Measurements from ENCODE around the gene CLDND2.

Gene CLDND2

DNA sequence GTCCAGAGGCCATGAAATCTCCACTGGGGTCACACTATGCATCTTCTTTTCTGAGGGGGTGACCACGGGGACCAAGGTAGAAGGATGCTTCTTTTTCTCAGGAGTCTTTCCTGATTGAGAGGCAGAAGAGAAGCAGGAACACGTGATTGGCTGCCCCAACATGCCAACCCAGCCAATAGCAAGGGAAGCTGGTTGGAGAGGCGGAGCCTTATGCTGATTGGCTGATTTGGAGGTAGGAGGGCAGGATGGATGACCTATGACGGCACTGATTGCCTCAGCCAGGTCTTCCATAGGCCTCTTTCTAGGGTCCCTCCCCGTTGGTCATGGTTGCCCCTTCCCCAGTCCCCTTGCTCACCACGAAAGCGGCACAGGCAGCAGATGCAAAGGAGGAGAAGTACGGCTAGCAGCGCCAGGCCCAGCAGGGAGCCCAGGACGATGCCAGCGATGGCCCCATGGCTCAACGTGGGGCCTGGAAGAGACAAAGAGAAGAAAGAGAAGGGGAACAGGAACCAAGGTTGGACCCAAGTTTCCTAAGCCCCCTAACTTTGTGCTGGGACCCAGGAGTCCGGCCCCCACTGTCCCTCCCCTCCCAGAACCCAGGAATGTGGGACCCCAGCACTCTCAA is 34.9 kb downstream of the CLDND2 start:
- Histone ChIP-seq H3K9me3 (ENCODE audit: control insufficient read depth, insufficient read depth, low read depth, low read length) (no peaks in the 10 kb centered on the region), H3K4me1 (ENCODE audit: control insufficient read depth, insufficient read depth, low read length) (no peaks in the 10 kb centered on the region), H3K4me3 (ENCODE audit: low read depth, low read length) (no peak overlapping the region), H3K27ac (ENCODE audit: extremely low read depth, low read depth, low read length) (no peak overlapping the region), H3K36me3 (ENCODE audit: control insufficient read depth in 2 of 2, insufficient read depth in 1 of 2, low read length in 2 of 2) (no peaks in the 10 kb centered on the region)
- ChIA-PET POLR2A (interaction anchor here (2.0 kb wide), 1 partner anchor 34 kb away, joined by 4 read pairs; no protein-coding TSS in a partner anchor), CTCF (interaction anchor here (0.6 to 1.4 kb wide), 2 partner anchors 73 to 140 kb away, joined by 5 read pairs; no protein-coding TSS in a partner anchor)
- TF ChIP-seq SP2 (tag by site-specific recombination; IDR thresholded peaks at IDR 0.05) (0 out of 2 replicates have a peak, but pooled peaks have one; percentile 19), ZNF366 (tag by site-specific recombination; conservative IDR thresholded peaks at IDR 0.05) (no peak)

DNA sequence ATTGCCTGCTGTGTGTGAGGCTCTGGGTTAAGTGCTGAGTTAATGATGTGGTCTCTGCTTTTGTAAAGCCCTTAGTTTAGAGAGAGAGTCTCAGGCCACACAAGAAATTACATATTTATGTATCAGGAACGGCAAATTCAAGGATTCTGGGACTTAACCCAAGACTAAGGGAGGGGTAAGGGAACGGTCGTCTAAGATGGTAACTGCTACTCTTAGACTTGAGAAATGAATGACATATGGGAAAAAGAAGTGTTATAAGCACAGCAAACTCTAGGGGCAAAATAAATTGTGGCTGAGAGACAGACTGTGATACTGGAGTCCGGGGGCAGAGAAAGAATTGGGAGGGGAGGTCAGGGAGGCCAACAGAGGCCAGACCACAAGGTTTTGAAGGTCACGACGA is 37.1 kb downstream of the CLDND2 start:
- H3K27ac ChIP-seq (ENCODE audit: extremely low read depth, low read depth, low read length): no peak overlapping the region
- TF ChIP-seq ZNF623 (tag by site-specific recombination; IDR thresholded peaks at IDR 0.05) (no peak), ZXDB (tag by site-specific recombination; IDR thresholded peaks at IDR 0.05) (no peak), REPIN1 (tag by site-specific recombination; IDR thresholded peaks at IDR 0.05; ENCODE audit: low read depth) (no peak), WT1 (tag by site-specific recombination; IDR thresholded peaks at IDR 0.05) (no peak), ZNF488 (tag by site-specific recombination; IDR thresholded peaks at IDR 0.05) (no peak), TCF7L2 (IDR thresholded peaks at IDR 0.05; ENCODE audit: borderline replicate concordance, low read depth, low read length) (no peak), SP3 (tag by site-specific recombination; IDR thresholded peaks at IDR 0.05) (no peak)
- TF ChIP-seq, protein P1, sequence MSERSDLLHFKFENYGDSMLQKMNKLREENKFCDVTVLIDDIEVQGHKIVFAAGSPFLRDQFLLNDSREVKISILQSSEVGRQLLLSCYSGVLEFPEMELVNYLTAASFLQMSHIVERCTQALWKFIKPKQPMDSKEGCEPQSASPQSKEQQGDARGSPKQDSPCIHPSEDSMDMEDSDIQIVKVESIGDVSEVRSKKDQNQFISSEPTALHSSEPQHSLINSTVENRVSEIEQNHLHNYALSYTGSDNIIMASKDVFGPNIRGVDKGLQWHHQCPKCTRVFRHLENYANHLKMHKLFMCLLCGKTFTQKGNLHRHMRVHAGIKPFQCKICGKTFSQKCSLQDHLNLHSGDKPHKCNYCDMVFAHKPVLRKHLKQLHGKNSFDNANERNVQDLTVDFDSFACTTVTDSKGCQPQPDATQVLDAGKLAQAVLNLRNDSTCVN (tag by site-specific recombination; optimal IDR thresholded peaks at IDR 0.05): no peak
- POLR2A ChIA-PET: no interaction called here
- H3K9me3 ChIP-seq (ENCODE audit: control insufficient read depth, insufficient read depth, low read depth, low read length): no peaks in the 10 kb centered on the region
- CTCF ChIA-PET: interaction anchor here (0.5 to 1.2 kb wide), 5 partner anchors 8 to 1095 kb away, joined by 3 to 4 read pairs (median 3); no protein-coding TSS in a partner anchor
- H3K4me3 ChIP-seq (ENCODE audit: low read depth, low read length): no peak overlapping the region
- no peaks in the 10 kb centered on the region for H3K4me1 ChIP-seq (ENCODE audit: control insufficient read depth, insufficient read depth, low read length)
- no peaks in the 10 kb centered on the region for H3K36me3 ChIP-seq (ENCODE audit: control insufficient read depth in 2 of 2, insufficient read depth in 1 of 2, low read length in 2 of 2)

DNA sequence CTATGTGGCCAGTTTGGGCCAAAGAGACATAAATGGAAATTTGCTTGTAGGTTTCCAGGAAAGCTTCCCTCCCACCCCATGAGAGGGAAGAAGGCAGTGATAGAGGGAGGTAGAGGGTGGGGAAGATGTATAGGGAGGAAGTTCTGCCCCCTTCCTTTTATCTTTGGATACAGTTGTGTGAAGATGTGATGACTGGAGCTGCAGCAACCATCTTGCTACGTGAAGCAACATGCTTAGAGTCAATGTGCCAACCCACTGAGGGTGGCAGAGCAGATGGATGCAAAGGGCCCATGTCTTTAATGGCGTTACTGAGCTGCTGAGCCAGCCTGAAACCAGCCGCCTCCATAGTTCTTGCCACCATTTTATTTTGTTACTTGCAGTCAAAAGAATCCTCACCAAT is 37.6 kb downstream of the CLDND2 start:
- ChIA-PET POLR2A (interaction anchor here (0.6 to 1.0 kb wide), 2 partner anchors 8 to 1477 kb away, joined by 3 to 4 read pairs; no protein-coding TSS in a partner anchor), CTCF (interaction anchor here (0.6 to 1.2 kb wide), 3 partner anchors 8 to 48 kb away, joined by 3 to 4 read pairs (median 3); no protein-coding TSS in a partner anchor)
- Histone ChIP-seq H3K36me3 (ENCODE audit: control insufficient read depth in 2 of 2, insufficient read depth in 1 of 2, low read length in 2 of 2) (no peaks in the 10 kb centered on the region), H3K27ac (ENCODE audit: extremely low read depth, low read depth, low read length) (no peak overlapping the region), H3K4me1 (ENCODE audit: control insufficient read depth, insufficient read depth, low read length) (no peaks in the 10 kb centered on the region), H3K9me3 (ENCODE audit: control insufficient read depth, insufficient read depth, low read depth, low read length) (no peaks in the 10 kb centered on the region), H3K4me3 (ENCODE audit: low read depth, low read length) (no peak overlapping the region)
- no peak for TF ChIP-seq ZBTB49 (tag by site-specific recombination; IDR thresholded peaks at IDR 0.05; ENCODE audit: low read depth)

DNA sequence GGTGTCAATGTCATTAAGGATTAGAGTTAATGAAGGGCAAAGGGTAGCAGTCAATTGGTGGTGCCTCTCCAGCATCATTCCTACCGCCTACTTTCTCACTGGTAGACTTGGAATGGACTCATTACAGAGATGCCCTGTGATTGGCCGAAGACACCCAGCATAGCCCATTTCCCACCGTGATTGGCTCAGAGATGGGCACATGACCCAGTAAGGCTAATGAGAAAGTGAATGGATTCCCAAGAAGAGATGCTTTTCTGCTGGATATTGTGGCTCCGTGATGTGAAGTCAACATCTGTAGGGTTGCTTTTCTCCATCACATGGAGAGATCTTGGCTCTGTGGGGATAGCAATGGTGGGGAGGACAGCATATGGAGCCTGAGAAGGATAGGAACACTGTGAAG is 38.4 kb downstream of the CLDND2 start:
- Histone ChIP-seq H3K36me3 (ENCODE audit: control insufficient read depth in 2 of 2, insufficient read depth in 1 of 2, low read length in 2 of 2) (no peaks in the 10 kb centered on the region), H3K27ac (ENCODE audit: extremely low read depth, low read depth, low read length) (no peak overlapping the region), H3K4me3 (ENCODE audit: low read depth, low read length) (no peak overlapping the region), H3K9me3 (ENCODE audit: control insufficient read depth, insufficient read depth, low read depth, low read length) (no peaks in the 10 kb centered on the region), H3K4me1 (ENCODE audit: control insufficient read depth, insufficient read depth, low read length) (no peaks in the 10 kb centered on the region)
- CTCF ChIA-PET: interaction anchor here (1.2 kb wide), 1 partner anchor 15 kb away, joined by 4 read pairs; no protein-coding TSS in a partner anchor
- POLR2A ChIA-PET: interaction anchor here (0.6 to 1.0 kb wide), 2 partner anchors 9 to 1478 kb away, joined by 3 to 4 read pairs; no protein-coding TSS in a partner anchor
- no peak for TF ChIP-seq ZNF423 (tag by site-specific recombination; IDR thresholded peaks at IDR 0.05)
- TF ChIP-seq, protein P2, sequence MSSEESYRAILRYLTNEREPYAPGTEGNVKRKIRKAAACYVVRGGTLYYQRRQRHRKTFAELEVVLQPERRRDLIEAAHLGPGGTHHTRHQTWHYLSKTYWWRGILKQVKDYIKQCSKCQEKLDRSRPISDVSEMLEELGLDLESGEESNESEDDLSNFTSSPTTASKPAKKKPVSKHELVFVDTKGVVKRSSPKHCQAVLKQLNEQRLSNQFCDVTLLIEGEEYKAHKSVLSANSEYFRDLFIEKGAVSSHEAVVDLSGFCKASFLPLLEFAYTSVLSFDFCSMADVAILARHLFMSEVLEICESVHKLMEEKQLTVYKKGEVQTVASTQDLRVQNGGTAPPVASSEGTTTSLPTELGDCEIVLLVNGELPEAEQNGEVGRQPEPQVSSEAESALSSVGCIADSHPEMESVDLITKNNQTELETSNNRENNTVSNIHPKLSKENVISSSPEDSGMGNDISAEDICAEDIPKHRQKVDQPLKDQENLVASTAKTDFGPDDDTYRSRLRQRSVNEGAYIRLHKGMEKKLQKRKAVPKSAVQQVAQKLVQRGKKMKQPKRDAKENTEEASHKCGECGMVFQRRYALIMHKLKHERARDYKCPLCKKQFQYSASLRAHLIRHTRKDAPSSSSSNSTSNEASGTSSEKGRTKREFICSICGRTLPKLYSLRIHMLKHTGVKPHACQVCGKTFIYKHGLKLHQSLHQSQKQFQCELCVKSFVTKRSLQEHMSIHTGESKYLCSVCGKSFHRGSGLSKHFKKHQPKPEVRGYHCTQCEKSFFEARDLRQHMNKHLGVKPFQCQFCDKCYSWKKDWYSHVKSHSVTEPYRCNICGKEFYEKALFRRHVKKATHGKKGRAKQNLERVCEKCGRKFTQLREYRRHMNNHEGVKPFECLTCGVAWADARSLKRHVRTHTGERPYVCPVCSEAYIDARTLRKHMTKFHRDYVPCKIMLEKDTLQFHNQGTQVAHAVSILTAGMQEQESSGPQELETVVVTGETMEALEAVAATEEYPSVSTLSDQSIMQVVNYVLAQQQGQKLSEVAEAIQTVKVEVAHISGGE (tag by site-specific recombination; conservative IDR thresholded peaks at IDR 0.05; ENCODE audit: low read depth): no peak
- TF ChIP-seq ZNF629 (tag by site-specific recombination; IDR thresholded peaks at IDR 0.05): no peak
- no peak for TF ChIP-seq ZNF391 (tag by site-specific recombination; IDR thresholded peaks at IDR 0.05; ENCODE audit: borderline replicate concordance, low read depth)
- no peak for TF ChIP-seq GFI1B (tag by site-specific recombination; IDR thresholded peaks at IDR 0.05)
- no peak for TF ChIP-seq SP3 (tag by site-specific recombination; IDR thresholded peaks at IDR 0.05)
- TF ChIP-seq ZNF138 (tag by site-specific recombination; IDR thresholded peaks at IDR 0.05; ENCODE audit: borderline replicate concordance): no peak
- TF ChIP-seq OVOL3 (tag by site-specific recombination; IDR thresholded peaks at IDR 0.05): no peak
- no peak for TF ChIP-seq ZNF791 (tag by site-specific recombination; IDR thresholded peaks at IDR 0.05)
- no peak for TF ChIP-seq ZNF335 (tag by site-specific recombination; conservative IDR thresholded peaks at IDR 0.05)
